NCI-H2081 (cell line): Measurements from ENCODE around the gene FXYD1.

ENCODE experiments used
- DNase-seq, 2 experiments: peaks; one replicate each; lab custom pipeline; 2025; lab: John Stamatoyannopoulos, UW

The FXYD1 gene

GRCh38 chr19:35107545-35107944 lies 31.1 kb upstream of the FXYD1 start:
- no peak for DNase-seq

- DNase-seq, result no peak
Measured at GRCh38 chr19:35108730-35109129, 29.9 kb upstream of the FXYD1 start.

GRCh38 chr19:35109395-35110112 lies 29.1 kb upstream of the FXYD1 start:
- no peak for DNase-seq

GRCh38 chr19:35110974-35111373 lies 27.6 kb upstream of the FXYD1 start:
- no peak for DNase-seq

- no peak for DNase-seq
Measured at GRCh38 chr19:35112995-35113688, 25.5 kb upstream of the FXYD1 start.

GRCh38 chr19:35114353-35115176 lies 24.1 kb upstream of the FXYD1 start:
- peak; percentile 18 to 27 for DNase-seq

- no peak for DNase-seq
Measured at GRCh38 chr19:35115177-35115951, 23.3 kb upstream of the FXYD1 start, which contains the start of gene FXYD3. FXYD3 (plus strand) TSS chr19:35115823; CDS start chr19:35119377, 3,554 bp downstream.

- no peak for DNase-seq
Measured at GRCh38 chr19:35116072-35116801, 22.4 kb upstream of the FXYD1 start.

GRCh38 chr19:35117116-35117515 lies 21.5 kb upstream of the FXYD1 start:
- DNase-seq, result no peak

- DNase-seq, result no peak
Measured at GRCh38 chr19:35117799-35118198, 20.8 kb upstream of the FXYD1 start.

- no peak for DNase-seq
Measured at GRCh38 chr19:35118268-35119020, 20.2 kb upstream of the FXYD1 start.

- no peak for DNase-seq
Measured at GRCh38 chr19:35119091-35119490, 19.5 kb upstream of the FXYD1 start.

- no peak for DNase-seq
Measured at GRCh38 chr19:35119578-35120155, 19.0 kb upstream of the FXYD1 start.

- DNase-seq, result peak; percentile 59 to 74
Measured at GRCh38 chr19:35120492-35120891, 18.1 kb upstream of the FXYD1 start.

GRCh38 chr19:35120898-35121297 lies 17.7 kb upstream of the FXYD1 start:
- no peak for DNase-seq

GRCh38 chr19:35122687-35123551 lies 15.7 kb upstream of the FXYD1 start:
- no peak for DNase-seq

GRCh38 chr19:35123573-35123972 lies 15.1 kb upstream of the FXYD1 start:
- no peak for DNase-seq

GRCh38 chr19:35124098-35125060 lies 14.2 kb upstream of the FXYD1 start:
- peak; percentile 77 to 84 for DNase-seq
